ENCODE data around the gene B3GNT7. TPM values are rescaled to one million over a fixed set of nuclear protein-coding genes. Genes with fewer than 3 reads are reported as not detected.
A peak's percentile ranks its signal among the peaks of the same experiment; 100 is the strongest.

Gene B3GNT7
- total and polyA plus RNA-seq, 2 experiments from 2014 or later: 44.2 to 89.4 TPM

DNA sequence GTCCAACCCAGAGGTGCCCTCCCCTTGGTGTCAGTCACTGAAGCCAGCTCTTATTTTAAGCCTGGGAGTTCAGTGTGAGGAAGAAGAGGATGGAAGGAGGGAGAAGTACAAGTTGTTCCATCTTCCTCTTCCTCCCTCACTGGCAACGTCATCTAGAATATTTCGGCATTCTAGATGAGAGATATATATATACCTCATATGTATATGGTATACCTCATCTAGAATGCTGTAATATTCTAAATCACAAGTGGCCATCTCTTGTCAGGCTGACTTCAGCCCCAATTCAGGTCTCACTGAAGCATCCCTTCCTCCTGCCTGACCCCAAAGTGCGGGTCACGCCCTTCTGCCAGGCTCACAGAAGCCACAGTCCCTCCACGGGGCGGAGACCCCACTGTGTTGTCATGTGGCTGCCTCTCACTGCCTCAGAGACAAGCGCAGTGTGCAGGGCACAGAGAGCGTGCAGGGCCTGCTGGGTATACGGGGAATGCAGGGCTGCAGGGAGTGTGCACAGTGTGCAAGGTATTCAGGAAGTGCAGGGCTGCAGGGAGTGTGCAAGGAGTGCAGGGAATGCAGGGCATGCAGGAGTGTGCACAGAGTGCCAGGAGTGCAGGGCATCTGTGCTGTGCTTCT, 32.8 kb upstream of the B3GNT7 start:
- H3F3A ChIP-seq (replicated peaks; ENCODE audit: low read depth): peaks cover 3% of the 10 kb centered on the region; the same call in 1 of the 2 replicates
- peaks cover 2% of the 10 kb centered on the region; the same call in 1 of the 3 replicates for H3K9me3 Mint-ChIP-seq
- no peak overlapping the region for H3K4me3 ChIP-seq
- no peaks in the 10 kb centered on the region for H3K27me3 ChIP-seq (ENCODE audit: insufficient read depth)
- H3K4me1 ChIP-seq (ENCODE audit: insufficient read depth): peaks cover 19% of the 10 kb centered on the region
- peaks cover 5% of the 10 kb centered on the region for H3K36me3 Mint-ChIP-seq (ENCODE audit: low read depth)
- no peaks in the 10 kb centered on the region; the same call in 1 of the 2 replicates for H3K36me3 ChIP-seq (ENCODE audit: insufficient read depth)
- ATAC-seq (no peak), DNase-seq (ENCODE audit: low spot score) (no peak)
- H4K20me1 ChIP-seq (replicated peaks; ENCODE audit: insufficient read depth): no peaks in the 10 kb centered on the region
- H3K9me2 ChIP-seq (ENCODE audit: insufficient read depth): no peaks in the 10 kb centered on the region
- peaks cover 39% of the 10 kb centered on the region for H3K4me1 Mint-ChIP-seq
- H3K4me3 Mint-ChIP-seq: no peak overlapping the region; the same call in 2 of the 3 replicates
- TF ChIP-seq, protein P1, sequence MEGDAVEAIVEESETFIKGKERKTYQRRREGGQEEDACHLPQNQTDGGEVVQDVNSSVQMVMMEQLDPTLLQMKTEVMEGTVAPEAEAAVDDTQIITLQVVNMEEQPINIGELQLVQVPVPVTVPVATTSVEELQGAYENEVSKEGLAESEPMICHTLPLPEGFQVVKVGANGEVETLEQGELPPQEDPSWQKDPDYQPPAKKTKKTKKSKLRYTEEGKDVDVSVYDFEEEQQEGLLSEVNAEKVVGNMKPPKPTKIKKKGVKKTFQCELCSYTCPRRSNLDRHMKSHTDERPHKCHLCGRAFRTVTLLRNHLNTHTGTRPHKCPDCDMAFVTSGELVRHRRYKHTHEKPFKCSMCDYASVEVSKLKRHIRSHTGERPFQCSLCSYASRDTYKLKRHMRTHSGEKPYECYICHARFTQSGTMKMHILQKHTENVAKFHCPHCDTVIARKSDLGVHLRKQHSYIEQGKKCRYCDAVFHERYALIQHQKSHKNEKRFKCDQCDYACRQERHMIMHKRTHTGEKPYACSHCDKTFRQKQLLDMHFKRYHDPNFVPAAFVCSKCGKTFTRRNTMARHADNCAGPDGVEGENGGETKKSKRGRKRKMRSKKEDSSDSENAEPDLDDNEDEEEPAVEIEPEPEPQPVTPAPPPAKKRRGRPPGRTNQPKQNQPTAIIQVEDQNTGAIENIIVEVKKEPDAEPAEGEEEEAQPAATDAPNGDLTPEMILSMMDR (conservative IDR thresholded peaks at IDR 0.05; ENCODE audit: low read depth in 2 of 2): no peak
- TF ChIP-seq POLR2AphosphoS5 (IDR thresholded peaks at IDR 0.05; ENCODE audit: low read depth): no peak
- TF ChIP-seq ZNF114 (CRISPR knock-in tag; IDR thresholded peaks at IDR 0.05): no peak
- TF ChIP-seq JUNB (IDR thresholded peaks at IDR 0.05; ENCODE audit: unreplicated experiment): no peak
- no peak for TF ChIP-seq REST (IDR thresholded peaks at IDR 0.05; ENCODE audit: unreplicated experiment)
- TF ChIP-seq, protein P2, sequence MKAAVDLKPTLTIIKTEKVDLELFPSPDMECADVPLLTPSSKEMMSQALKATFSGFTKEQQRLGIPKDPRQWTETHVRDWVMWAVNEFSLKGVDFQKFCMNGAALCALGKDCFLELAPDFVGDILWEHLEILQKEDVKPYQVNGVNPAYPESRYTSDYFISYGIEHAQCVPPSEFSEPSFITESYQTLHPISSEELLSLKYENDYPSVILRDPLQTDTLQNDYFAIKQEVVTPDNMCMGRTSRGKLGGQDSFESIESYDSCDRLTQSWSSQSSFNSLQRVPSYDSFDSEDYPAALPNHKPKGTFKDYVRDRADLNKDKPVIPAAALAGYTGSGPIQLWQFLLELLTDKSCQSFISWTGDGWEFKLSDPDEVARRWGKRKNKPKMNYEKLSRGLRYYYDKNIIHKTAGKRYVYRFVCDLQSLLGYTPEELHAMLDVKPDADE (IDR thresholded peaks at IDR 0.05): no peak
- TF ChIP-seq, protein P3, sequence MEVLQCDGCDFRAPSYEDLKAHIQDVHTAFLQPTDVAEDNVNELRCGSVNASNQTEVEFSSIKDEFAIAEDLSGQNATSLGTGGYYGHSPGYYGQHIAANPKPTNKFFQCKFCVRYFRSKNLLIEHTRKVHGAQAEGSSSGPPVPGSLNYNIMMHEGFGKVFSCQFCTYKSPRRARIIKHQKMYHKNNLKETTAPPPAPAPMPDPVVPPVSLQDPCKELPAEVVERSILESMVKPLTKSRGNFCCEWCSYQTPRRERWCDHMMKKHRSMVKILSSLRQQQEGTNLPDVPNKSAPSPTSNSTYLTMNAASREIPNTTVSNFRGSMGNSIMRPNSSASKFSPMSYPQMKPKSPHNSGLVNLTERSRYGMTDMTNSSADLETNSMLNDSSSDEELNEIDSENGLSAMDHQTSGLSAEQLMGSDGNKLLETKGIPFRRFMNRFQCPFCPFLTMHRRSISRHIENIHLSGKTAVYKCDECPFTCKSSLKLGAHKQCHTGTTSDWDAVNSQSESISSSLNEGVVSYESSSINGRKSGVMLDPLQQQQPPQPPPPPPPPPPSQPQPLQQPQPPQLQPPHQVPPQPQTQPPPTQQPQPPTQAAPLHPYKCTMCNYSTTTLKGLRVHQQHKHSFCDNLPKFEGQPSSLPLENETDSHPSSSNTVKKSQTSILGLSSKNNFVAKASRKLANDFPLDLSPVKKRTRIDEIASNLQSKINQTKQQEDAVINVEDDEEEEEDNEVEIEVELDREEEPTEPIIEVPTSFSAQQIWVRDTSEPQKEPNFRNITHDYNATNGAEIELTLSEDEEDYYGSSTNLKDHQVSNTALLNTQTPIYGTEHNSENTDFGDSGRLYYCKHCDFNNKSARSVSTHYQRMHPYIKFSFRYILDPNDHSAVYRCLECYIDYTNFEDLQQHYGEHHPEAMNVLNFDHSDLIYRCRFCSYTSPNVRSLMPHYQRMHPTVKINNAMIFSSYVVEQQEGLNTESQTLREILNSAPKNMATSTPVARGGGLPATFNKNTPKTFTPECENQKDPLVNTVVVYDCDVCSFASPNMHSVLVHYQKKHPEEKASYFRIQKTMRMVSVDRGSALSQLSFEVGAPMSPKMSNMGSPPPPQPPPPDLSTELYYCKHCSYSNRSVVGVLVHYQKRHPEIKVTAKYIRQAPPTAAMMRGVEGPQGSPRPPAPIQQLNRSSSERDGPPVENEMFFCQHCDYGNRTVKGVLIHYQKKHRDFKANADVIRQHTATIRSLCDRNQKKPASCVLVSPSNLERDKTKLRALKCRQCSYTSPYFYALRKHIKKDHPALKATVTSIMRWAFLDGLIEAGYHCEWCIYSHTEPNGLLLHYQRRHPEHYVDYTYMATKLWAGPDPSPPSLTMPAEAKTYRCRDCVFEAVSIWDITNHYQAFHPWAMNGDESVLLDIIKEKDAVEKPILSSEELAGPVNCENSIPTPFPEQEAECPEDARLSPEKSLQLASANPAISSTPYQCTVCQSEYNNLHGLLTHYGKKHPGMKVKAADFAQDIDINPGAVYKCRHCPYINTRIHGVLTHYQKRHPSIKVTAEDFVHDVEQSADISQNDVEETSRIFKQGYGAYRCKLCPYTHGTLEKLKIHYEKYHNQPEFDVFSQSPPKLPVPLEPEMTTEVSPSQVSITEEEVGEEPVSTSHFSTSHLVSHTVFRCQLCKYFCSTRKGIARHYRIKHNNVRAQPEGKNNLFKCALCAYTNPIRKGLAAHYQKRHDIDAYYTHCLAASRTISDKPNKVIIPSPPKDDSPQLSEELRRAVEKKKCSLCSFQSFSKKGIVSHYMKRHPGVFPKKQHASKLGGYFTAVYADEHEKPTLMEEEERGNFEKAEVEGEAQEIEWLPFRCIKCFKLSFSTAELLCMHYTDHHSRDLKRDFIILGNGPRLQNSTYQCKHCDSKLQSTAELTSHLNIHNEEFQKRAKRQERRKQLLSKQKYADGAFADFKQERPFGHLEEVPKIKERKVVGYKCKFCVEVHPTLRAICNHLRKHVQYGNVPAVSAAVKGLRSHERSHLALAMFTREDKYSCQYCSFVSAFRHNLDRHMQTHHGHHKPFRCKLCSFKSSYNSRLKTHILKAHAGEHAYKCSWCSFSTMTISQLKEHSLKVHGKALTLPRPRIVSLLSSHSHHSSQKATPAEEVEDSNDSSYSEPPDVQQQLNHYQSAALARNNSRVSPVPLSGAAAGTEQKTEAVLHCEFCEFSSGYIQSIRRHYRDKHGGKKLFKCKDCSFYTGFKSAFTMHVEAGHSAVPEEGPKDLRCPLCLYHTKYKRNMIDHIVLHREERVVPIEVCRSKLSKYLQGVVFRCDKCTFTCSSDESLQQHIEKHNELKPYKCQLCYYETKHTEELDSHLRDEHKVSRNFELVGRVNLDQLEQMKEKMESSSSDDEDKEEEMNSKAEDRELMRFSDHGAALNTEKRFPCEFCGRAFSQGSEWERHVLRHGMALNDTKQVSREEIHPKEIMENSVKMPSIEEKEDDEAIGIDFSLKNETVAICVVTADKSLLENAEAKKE (CRISPR knock-in tag; IDR thresholded peaks at IDR 0.05): no peak
- TF ChIP-seq NANOG (IDR thresholded peaks at IDR 0.05; ENCODE audit: borderline replicate concordance): no peak
- no peak for TF ChIP-seq ZNF331 (CRISPR knock-in tag; IDR thresholded peaks at IDR 0.05; ENCODE audit: low read depth)
- no peak for TF ChIP-seq STAT1 (IDR thresholded peaks at IDR 0.05; ENCODE audit: unreplicated experiment)
- TF ChIP-seq EZH2phosphoT487 (IDR thresholded peaks at IDR 0.05; ENCODE audit: unreplicated experiment): no peak
- no peak for TF ChIP-seq EZH2 (IDR thresholded peaks at IDR 0.05; ENCODE audit: low read depth, unreplicated experiment)
- no peak for TF ChIP-seq CREB1 (CRISPR knock-in tag; IDR thresholded peaks at IDR 0.05; ENCODE audit: low read depth)
- H3K27ac Mint-ChIP-seq: peak overlapping the region; percentile 65; the same call in 1 of the 2 replicates
- no peaks in the 10 kb centered on the region for H3K79me2 ChIP-seq (replicated peaks; ENCODE audit: insufficient read depth)
- H3K27me3 Mint-ChIP-seq (ENCODE audit: insufficient read depth, low read depth, poor library complexity): peaks cover 10% of the 10 kb centered on the region
- no peak overlapping the region for H2AFZ ChIP-seq
- 0 out of 2 replicates have a peak overlapping the region, but pooled peaks have one; percentile 32 for H3K27ac ChIP-seq (ENCODE audit: low read depth)
- H3K4me2 ChIP-seq: no peak overlapping the region
